NCI-H146 (cell line): ENCODE data around the gene RPL35.
"Not testable (repeated sequence)": the region's sequence is repeated elsewhere in the genome, so short reads cannot be mapped to it uniquely, and the experiment has no call there.

Experiments
- DNase-seq: peaks from one replicate; lab custom pipeline; 2025; lab: John Stamatoyannopoulos, UW

RPL35 gene

DNA sequence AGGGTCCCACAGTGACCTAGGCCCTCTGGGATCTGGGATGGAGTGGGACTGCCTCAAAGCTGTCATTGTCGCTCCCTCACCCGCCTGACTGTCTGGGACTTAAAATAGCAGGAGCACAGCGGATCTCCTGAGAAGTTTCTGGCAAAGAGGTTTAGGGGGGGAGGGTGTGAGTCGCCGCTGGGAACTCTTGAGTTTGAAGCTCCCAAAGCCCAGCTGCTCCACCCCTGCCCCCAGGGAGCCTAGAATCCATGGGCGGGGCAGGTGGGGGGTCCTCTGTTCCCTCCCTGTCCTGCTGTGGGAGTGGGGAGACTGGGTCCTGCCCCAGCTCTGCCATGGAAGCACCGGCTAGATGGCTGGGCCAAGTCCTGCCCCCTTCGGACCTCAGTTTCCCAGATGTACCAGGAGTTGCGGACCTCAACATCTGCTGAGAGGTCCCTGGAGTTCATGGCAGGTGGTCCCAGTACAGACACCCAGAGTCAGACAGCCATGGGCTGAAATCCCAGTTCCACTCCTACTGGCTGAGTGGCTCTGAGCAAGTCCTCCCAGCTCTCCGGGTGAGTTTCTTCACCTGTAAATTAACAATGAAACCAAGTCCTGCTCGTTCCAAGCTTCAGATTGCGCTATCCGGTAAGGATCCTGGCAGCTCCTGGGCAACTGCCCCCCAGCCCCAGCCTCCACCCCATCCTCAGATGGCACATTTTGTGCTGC lies 9.5 kb downstream of the RPL35 start:
- DNase-seq = no peak

GRCh38 chr9:124849801-124850200 lies 12.0 kb downstream of the RPL35 start:
- DNase-seq = no peak

GRCh38 chr9:124846969-124847368 lies 14.8 kb downstream of the RPL35 start:
- no peak for DNase-seq

DNA sequence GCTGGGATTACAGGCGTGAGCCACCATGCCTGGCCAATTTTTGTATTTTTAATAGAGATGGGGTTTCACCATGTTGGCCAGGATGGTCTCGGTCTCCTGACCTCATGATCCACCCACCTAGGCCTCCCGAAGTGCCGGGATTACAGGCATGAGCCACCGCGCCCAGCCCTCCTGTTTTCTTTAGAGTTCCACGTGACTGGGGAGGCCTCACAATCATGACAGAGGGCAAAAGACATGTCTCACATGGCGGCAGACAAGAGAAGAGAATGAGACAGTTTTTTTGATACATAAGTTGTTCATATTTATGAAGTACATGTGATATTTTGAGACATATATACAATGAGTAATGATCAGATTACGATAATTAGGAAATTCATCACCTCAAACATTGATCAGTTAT lies 15.3 kb downstream of the RPL35 start:
- DNase-seq = not testable (repeated sequence)

- no peak for DNase-seq
Measured at GRCh38 chr9:124844291-124844690, 17.5 kb downstream of the RPL35 start.

- DNase-seq = no peak
Measured at GRCh38 chr9:124843456-124844034, 18.2 kb downstream of the RPL35 start.

DNA sequence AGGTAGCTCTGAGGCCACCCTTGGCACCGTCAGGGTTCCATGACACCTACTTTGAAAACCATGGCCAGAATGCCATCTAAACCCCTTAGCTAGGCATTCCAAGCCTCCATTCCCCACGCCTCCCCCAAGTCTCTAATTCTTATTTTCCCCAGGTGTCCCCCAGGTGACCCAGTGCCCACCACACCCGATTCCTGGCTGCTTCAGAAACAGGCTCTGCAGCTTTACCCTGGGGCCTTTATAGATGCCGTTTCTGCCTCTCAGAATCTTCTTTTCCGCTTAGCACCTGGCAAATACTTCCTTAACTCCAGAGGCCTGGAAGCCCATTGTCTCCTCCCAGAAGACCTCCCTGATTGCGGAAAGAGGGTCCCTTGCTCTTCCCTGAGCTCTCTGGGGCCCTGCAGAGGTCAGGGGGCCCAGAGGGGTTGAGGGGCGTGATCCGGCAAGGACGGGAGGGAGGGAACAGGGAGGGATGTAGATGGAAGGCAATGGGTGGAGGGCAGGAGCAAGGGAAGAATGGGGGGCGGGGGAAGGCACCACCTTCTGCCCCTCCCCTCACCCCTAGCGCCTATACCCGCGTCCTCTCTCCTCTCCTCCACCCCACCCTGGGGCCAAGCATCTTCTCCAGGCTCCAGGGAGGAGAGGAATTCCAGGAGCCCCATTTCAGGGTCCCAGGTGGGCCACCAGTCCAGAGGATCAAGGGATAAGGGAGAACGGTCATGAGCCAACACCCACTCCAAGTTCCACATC lies 20.5 kb downstream of the RPL35 start:
- DNase-seq = no peak

DNA sequence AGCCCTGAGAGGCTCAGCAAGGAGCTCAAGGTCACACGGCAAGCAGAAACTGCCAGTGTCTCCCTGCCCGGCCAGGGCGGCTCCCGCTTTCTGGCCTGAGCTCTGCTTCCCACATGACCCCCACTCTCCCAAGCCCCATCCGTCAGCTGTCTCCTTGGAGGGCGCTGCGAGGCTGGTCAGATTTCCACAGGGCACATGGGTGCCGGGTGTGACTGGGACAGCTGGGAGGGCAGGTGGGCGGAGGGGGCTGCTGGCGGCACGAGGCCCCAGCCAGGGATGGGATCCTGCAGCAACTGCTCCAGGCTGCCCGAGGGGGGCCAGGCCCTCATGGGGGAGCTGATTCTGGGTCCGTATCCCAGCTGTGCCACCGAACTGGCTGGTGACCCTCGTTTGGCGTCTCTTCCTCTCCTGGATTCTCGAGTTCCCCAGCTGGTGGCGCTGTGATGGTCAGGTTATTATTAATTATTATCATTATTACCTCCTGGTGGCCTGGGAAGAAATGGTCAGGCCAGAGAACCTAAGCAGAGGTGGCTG lies 21.4 kb downstream of the RPL35 start:
- no peak for DNase-seq

DNA sequence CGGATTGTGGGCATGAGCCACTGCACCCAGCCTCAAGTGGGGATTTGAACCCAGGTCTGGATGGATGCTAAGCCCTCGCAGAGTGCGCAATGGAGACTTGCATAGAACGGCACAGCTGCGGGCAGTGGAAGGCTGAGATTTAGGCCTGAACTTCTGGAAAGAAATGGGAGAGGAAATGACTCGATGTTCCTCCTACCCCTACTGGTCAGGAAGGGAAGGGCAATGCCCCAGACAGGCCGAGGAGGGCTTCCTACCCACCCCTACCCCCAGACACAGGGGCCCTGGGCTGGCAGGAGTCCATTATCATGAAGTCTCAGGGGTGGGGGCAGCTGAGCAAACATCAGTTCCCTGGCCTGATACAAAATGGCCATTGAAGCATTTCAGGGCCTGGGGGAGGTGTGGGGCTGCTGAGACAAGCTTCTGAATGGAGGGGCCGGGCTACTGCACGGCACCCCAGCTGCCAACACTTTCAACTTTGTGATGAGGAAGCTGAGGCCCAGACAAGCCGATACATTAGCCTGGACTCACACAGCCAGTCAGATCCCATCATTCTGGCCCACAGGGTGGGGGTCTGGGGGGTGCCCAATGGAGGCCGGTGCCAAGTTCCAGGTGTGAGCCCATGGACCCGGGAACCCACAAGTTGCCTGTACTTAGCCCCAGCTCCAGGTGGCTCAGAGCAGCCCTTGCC lies 22.0 kb downstream of the RPL35 start:
- DNase-seq = peak; percentile 91

GRCh38 chr9:124838567-124839275 lies 23.0 kb downstream of the RPL35 start:
- DNase-seq = not testable (repeated sequence)

DNA sequence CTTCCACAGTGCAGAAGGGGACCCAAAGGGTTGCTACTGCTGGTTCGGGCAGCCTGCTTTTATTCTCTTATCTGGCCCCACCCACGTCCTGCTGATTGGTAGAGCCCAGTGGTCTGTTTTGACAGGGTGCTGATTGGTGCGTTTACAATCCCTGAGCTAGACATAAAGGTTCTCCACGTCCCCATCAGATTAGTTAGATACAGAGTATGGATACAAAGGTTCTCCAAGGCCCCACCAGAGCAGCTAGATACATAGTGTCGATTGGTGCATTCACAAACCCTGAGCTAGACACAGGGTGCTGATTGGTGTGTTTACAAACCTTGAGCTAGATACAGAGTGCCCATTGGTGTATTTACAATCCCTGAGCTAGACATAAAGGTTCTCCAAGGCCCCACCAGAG lies 23.6 kb downstream of the RPL35 start:
- not testable (repeated sequence) for DNase-seq

- DNase-seq = peak; percentile 38
Measured at GRCh38 chr9:124835026-124835557, 26.7 kb downstream of the RPL35 start.

GRCh38 chr9:124834591-124834990 lies 27.2 kb downstream of the RPL35 start:
- no peak for DNase-seq

GRCh38 chr9:124831642-124832364 lies 30.0 kb downstream of the RPL35 start:
- no peak for DNase-seq

GRCh38 chr9:124830593-124830992 lies 31.2 kb downstream of the RPL35 start:
- DNase-seq = no peak

- no peak for DNase-seq
Measured at GRCh38 chr9:124829334-124829669, 32.5 kb downstream of the RPL35 start.

DNA sequence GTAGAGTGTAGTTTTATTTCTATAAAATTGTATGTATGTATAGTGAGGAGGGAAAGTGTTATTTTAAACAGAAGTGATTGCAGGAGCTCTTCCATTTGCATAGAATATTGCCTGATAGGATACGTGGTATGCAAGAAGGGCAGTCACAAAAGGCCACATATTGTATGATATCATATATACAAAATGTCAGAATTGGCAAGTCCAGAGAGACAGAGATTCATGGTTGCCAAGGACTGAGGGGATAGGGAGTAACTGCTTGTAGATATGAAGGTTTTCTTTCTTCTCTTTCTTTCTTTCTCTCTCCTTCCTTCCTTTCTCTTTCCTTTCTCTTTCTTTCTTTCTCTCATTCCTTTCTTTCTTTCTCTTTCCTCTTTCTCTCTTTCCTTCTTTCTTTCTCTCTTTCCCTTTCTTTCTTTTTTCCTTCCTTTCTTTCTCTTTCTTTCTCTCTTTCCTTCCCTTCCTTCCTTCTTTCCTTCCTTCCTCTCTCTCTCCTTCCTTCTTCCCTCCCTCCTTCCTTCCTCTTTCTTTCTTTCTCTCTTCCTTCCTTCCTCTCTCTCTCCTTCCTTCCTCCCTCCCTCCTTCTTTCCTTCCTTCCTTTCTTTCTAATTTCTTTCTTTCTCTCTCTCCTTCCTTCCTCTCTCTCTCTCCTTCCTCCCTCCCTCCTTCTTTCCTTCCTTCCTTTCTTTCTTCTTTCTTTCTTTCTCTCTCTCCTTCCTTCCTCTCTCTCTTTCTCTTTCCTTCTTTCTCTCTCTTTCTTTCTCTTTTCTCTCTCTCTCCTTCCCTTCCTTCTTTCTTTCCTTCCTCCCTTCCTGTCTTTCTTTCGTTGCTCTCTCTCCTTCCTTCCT lies 33.0 kb downstream of the RPL35 start:
- no peak for DNase-seq

DNA sequence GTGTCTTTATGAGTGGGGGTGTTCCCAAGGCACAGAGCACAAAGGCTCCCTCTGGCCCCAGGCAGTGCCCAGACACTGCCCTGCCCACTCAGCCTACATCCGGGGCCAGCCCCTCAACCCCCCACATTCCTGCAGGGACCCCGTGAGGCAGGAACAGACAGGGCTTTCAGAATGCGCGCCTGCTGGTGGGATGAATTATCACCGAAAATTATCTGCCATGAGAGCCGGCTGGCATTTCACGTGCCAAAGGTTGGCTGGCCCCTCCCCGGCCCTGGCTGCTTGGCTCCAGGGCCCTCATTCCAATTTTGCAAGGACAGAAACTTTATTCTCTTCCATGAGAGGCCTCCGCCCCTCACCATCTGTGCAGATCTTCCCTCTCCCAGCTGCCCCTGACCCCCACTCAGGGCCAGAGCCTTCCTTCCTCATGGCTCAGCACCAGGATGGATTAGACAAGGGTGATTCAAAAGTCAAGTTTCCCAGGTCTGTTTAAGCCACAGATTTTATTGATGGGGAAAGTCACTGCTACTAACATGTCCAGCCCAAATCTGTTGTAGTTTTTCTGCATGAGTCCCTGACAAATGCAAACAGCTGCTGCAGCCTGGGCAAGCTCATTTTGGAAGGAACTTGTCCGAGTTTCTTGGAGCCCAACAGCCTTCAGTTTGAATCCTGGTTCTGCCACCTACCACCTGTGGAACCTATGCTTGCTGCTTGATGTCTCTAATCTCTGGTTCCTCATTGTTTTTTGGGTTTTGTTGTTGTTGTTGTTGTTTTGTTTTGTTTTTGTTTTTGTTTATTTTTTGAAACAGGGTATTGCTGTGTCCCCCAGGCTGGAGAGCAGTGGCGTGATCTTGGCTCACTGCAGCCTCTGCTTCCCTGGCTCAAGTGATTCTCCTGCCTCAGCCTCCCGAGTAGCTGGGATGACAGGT lies 40.8 kb downstream of the RPL35 start:
- no peak for DNase-seq
